Smooth muscle cell of the coronary artery (primary cell): ENCODE results near the gene TPGS1. TPM values are rescaled to one million over a fixed set of nuclear protein-coding genes. Genes with fewer than 3 reads are reported as not detected.

Experiments
- total RNA-seq: library from RNA; depleted of rRNA; stranded (reverse); fragments of >200 nt; gene quantifications from 2 replicates; pipeline ENCODE4 v1.2.3, GENCODE V29; 2014; ENCODE audit warnings: low replicate concordance

Gene TPGS1
- 13.9 and 23.9 TPM in 2 replicates for total RNA-seq

GRCh38 chr19:507286-508203 is at the start of gene TPGS1:
TSS of gene TPGS1 (plus strand) at chr19:507497. CDS start at chr19:507507, 10 bp downstream.

GRCh38 chr19:460877-461720 is 46.2 kb upstream of the TPGS1 start, which contains the start of gene SHC2:
TSS of gene SHC2 (minus strand) at chr19:461033. CDS start at chr19:460996, 37 bp downstream.

GRCh38 chr19:496112-496665 is 11.1 kb upstream of the TPGS1 start, which contains the start of gene MADCAM1:
TSS of gene MADCAM1 (plus strand) at chr19:496486. CDS start at chr19:496500, 14 bp downstream.

GRCh38 chr19:531753-532560 is 24.7 kb downstream of the TPGS1 start, which contains the start of gene CDC34:
TSS of gene CDC34 (plus strand) at chr19:531760. CDS start at chr19:531932, 172 bp downstream.

GRCh38 chr19:543910-544608 is 36.8 kb downstream of the TPGS1 start, which contains the start of gene GZMM:
TSS of gene GZMM (plus strand) at chr19:544053. CDS start at chr19:544072, 19 bp downstream.

Other genes starting within 250 kb of the TPGS1 start
- gene PLPP2, start 216.1 kb upstream of the TPGS1 start, total RNA-seq: 1.9 and 11.2 TPM in 2 replicates
- 13.1 and 23.5 TPM in 2 replicates for gene MIER2, start 162.7 kb upstream of the TPGS1 start, total RNA-seq
- gene C2CD4C, start 98.3 kb upstream of the TPGS1 start, total RNA-seq: under 0.01 TPM in 1 of 2 replicates, not detected in the other
- gene SHC2, start 46.5 kb upstream of the TPGS1 start, total RNA-seq: 0.08 and 4.1 TPM in 2 replicates
- gene MADCAM1, start 11.0 kb upstream of the TPGS1 start, total RNA-seq: not detected in 2 replicates
- gene CDC34, start 24.3 kb downstream of the TPGS1 start, total RNA-seq: 81.4 and 83.4 TPM in 2 replicates
- gene GZMM, start 36.6 kb downstream of the TPGS1 start, total RNA-seq: 0.08 TPM in 1 of 2 replicates, not detected in the other
- 284 and 347 TPM in 2 replicates for gene BSG, start 65.1 kb downstream of the TPGS1 start, total RNA-seq
- gene HCN2, start 82.4 kb downstream of the TPGS1 start, total RNA-seq: 0.30 and 1.2 TPM in 2 replicates
- 16.6 and 19.8 TPM in 2 replicates for gene POLRMT, start 126.0 kb downstream of the TPGS1 start, total RNA-seq
- gene FGF22, start 132.4 kb downstream of the TPGS1 start, total RNA-seq: not detected in 2 replicates
- 6.2 and 24.2 TPM in 2 replicates for gene RNF126, start 155.7 kb downstream of the TPGS1 start, total RNA-seq
- 22.8 and 81.7 TPM in 2 replicates for gene FSTL3, start 168.9 kb downstream of the TPGS1 start, total RNA-seq
- gene PRSS57, start 188.0 kb downstream of the TPGS1 start, total RNA-seq: not detected in 2 replicates
- 6.0 and 26.7 TPM in 2 replicates for gene PALM, start 201.4 kb downstream of the TPGS1 start, total RNA-seq
- gene MISP, start 243.6 kb downstream of the TPGS1 start, total RNA-seq: under 0.01 TPM in 1 of 2 replicates, not detected in the other